HEK293 (cell line): ENCODE measurements around the gene TH.
A peak's percentile ranks its signal among the peaks of the same experiment; 100 is the strongest.

ENCODE experiments used
- CTCF ChIA-PET: fragments of 350-600 bp; formaldehyde crosslinking; extraction: SDS; loops from one replicate; lab custom pipeline; 2021; ENCODE audit warnings: antibody characterized with exemption; lab: Yijun Ruan, JAX
- POLR2A ChIA-PET: fragments of 300-600 bp; formaldehyde crosslinking; extraction: SDS; loops from one replicate; lab custom pipeline; 2020; ENCODE audit warnings: antibody characterized with exemption, inconsistent platforms; lab: Yijun Ruan, JAX
- H3K27ac ChIP-seq: fragments of 200-500 bp; sonication (Bioruptor generic); 2 replicates; pipeline ENCODE4 v1.5.1; 2014; ENCODE audit warnings: low read depth, low read length, control low read depth, inconsistent platforms; ENCODE audit errors: extremely low read depth
- H3K36me3 ChIP-seq, 2 experiments: fragments of 200-500 bp in 1 of 2; sonication (Bioruptor generic) in 1 of 2; 1 replicate in 1 of 2; 2 replicates in 1 of 2; pipeline ENCODE4 v1.5.1; 2014 to 2017; ENCODE audit warnings: inconsistent platforms in 2 of 2, low read length in 2 of 2; ENCODE audit not compliant: control insufficient read depth in 2 of 2, insufficient read depth in 1 of 2
- H3K4me1 ChIP-seq: fragments of 200-500 bp; sonication (Bioruptor generic); 2 replicates; pipeline ENCODE4 v1.5.1; 2014; ENCODE audit warnings: mild to moderate bottlenecking, low read length, inconsistent platforms; ENCODE audit not compliant: control insufficient read depth, insufficient read depth
- H3K4me3 ChIP-seq: 2 replicates; pipeline ENCODE4 v1.5.1; 2011; ENCODE audit warnings: low read depth, mild to moderate bottlenecking, control low read depth, low read length, moderate library complexity
- H3K9me3 ChIP-seq: fragments of 200-500 bp; sonication (Bioruptor generic); 2 replicates; pipeline ENCODE4 v1.5.1; 2014; ENCODE audit warnings: low read depth, low read length, inconsistent platforms; ENCODE audit not compliant: control insufficient read depth, insufficient read depth
- EGR2 ChIP-seq: fragments of 450-650 bp; formaldehyde crosslinking; IDR thresholded peaks from 2 replicates; pipeline ENCODE4 v1.5.1; 2016; ENCODE audit warnings: low read depth, missing biosample characterization, missing genetic modification characterization
- IKZF3 ChIP-seq: fragments of 450-650 bp; IDR thresholded peaks from 2 replicates; pipeline ENCODE4 v1.5.0; 2018; ENCODE audit warnings: missing biosample characterization, mild to moderate bottlenecking, missing genetic modification characterization, moderate library complexity
- OVOL3 ChIP-seq: fragments of 450-650 bp; formaldehyde crosslinking; IDR thresholded peaks from 2 replicates; pipeline ENCODE4 v1.5.1; 2016; ENCODE audit warnings: missing biosample characterization, missing genetic modification characterization
- ZBTB7A ChIP-seq: fragments of 450-650 bp; formaldehyde crosslinking; IDR thresholded peaks from 2 replicates; pipeline ENCODE4 v1.5.1; 2016; ENCODE audit warnings: low read depth, missing biosample characterization, missing genetic modification characterization
- ZFHX2 ChIP-seq: fragments of 450-650 bp; formaldehyde crosslinking; conservative IDR thresholded peaks from 2 replicates; pipeline ENCODE4 v1.5.1; 2016; ENCODE audit warnings: missing biosample characterization, missing genetic modification characterization
- ZFP37 ChIP-seq: fragments of 450-650 bp; formaldehyde crosslinking; IDR thresholded peaks from 2 replicates; pipeline ENCODE4 v1.5.1; 2016; ENCODE audit warnings: missing biosample characterization, missing genetic modification characterization
- ZNF174 ChIP-seq: fragments of 450-650 bp; formaldehyde crosslinking; IDR thresholded peaks from 2 replicates; pipeline ENCODE4 v1.5.0; 2017; ENCODE audit warnings: missing biosample characterization, mild to moderate bottlenecking, missing genetic modification characterization
- ZNF223 ChIP-seq: fragments of 450-650 bp; formaldehyde crosslinking; IDR thresholded peaks from 2 replicates; pipeline ENCODE4 v1.5.1; 2016; ENCODE audit warnings: missing biosample characterization, missing genetic modification characterization
- ZNF280D ChIP-seq: fragments of 450-650 bp; formaldehyde crosslinking; IDR thresholded peaks from 2 replicates; pipeline ENCODE4 v1.5.1; 2016; ENCODE audit warnings: missing biosample characterization, missing genetic modification characterization
- ZNF335 ChIP-seq: fragments of 450-650 bp; formaldehyde crosslinking; conservative IDR thresholded peaks from 2 replicates; pipeline ENCODE4 v1.5.1; 2016; ENCODE audit warnings: missing biosample characterization, missing genetic modification characterization
- ZNF473 ChIP-seq: fragments of 450-650 bp; formaldehyde crosslinking; IDR thresholded peaks from 2 replicates; pipeline ENCODE4 v1.5.1; 2017; ENCODE audit warnings: missing biosample characterization, missing genetic modification characterization
- ZNF561 ChIP-seq: fragments of 450-650 bp; IDR thresholded peaks from 2 replicates; pipeline ENCODE4 v1.5.1; 2018; ENCODE audit warnings: missing biosample characterization, missing genetic modification characterization, borderline replicate concordance
- ZNF654 ChIP-seq: fragments of 450-650 bp; formaldehyde crosslinking; IDR thresholded peaks from 2 replicates; pipeline ENCODE4 v1.5.1; 2016; ENCODE audit warnings: low read depth, missing biosample characterization, missing genetic modification characterization
- ZNF670 ChIP-seq: fragments of 450-650 bp; formaldehyde crosslinking; IDR thresholded peaks from 2 replicates; pipeline ENCODE4 v1.5.1; 2016; ENCODE audit warnings: missing biosample characterization, missing genetic modification characterization, low read depth
- ZNF707 ChIP-seq: fragments of 450-650 bp; formaldehyde crosslinking; IDR thresholded peaks from 2 replicates; pipeline ENCODE4 v1.5.1; 2016; ENCODE audit warnings: missing biosample characterization, missing genetic modification characterization
- ZNF747 ChIP-seq: fragments of 450-650 bp; formaldehyde crosslinking; IDR thresholded peaks from 2 replicates; pipeline ENCODE4 v1.5.1; 2016; ENCODE audit warnings: missing biosample characterization, missing genetic modification characterization
- ZNF843 ChIP-seq: fragments of 450-650 bp; formaldehyde crosslinking; IDR thresholded peaks from 2 replicates; pipeline ENCODE4 v1.5.1; 2016; ENCODE audit warnings: missing biosample characterization, missing genetic modification characterization
- TF ChIP-seq, protein P1 (sequence below): fragments of 450-650 bp; formaldehyde crosslinking; IDR thresholded peaks from 2 replicates; pipeline ENCODE4 v1.5.1; 2016; ENCODE audit warnings: missing biosample characterization, missing genetic modification characterization

Gene TH

DNA sequence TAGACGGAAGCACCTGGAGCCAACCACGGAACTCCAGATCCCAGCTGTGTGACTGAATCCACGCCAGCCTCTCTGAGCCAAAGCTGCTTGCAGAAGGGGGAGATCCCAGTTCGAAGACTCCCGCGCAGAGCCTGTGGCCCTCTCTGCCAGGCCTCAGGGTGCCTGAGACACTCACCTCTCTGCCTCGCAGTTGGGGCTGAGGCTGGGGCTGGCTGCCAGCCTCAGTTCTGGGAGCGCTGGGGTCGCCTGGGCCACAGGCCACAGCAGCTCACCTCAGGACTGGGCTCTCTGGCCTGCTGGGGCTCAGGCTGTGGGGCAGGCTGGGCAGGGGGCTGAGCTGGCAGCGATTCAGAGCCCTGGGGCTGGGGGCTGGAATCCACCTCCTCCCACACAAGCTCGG, 24.2 kb downstream of the TH start:
- Histone ChIP-seq H3K4me1 (no peaks in the 10 kb centered on the region), H3K9me3 (no peaks in the 10 kb centered on the region), H3K27ac (no peak overlapping the region), H3K4me3 (no peak overlapping the region), H3K36me3 (no peaks in the 10 kb centered on the region)
- ChIA-PET POLR2A (no interaction called here), CTCF (interaction anchor here (0.6 to 8.9 kb wide), 9 partner anchors 9 to 495 kb away, joined by 3 to 428 read pairs (median 4); no protein-coding TSS in a partner anchor)
- no peak for TF ChIP-seq ZNF223 (tag by site-specific recombination)
- TF ChIP-seq ZNF747: no peak
- no peak for TF ChIP-seq ZFP37 (tag by site-specific recombination)

GRCh38 chr11:2146051-2146450, 25.6 kb downstream of the TH start:
- no peak overlapping the region for H3K27ac ChIP-seq
- H3K36me3 ChIP-seq: no peaks in the 10 kb centered on the region
- no peaks in the 10 kb centered on the region for H3K9me3 ChIP-seq
- CTCF ChIA-PET: interaction anchor here (0.7 to 2.0 kb wide), 3 partner anchors 109 to 494 kb away, joined by 4 to 11 read pairs (median 7); no protein-coding TSS in a partner anchor
- TF ChIP-seq ZNF335 (tag by site-specific recombination): no peak
- no peak for TF ChIP-seq ZNF707
- TF ChIP-seq ZNF843 (tag by site-specific recombination): no peak
- TF ChIP-seq ZNF561: no peak
- no peak for TF ChIP-seq ZNF654
- TF ChIP-seq OVOL3: no peak
- TF ChIP-seq ZBTB7A: no peak
- TF ChIP-seq ZNF174: no peak
- no peak for TF ChIP-seq ZNF473 (tag by site-specific recombination)
- TF ChIP-seq IKZF3 (tag by site-specific recombination): no peak
- TF ChIP-seq ZNF670 (tag by site-specific recombination): no peak
- TF ChIP-seq, protein P1, sequence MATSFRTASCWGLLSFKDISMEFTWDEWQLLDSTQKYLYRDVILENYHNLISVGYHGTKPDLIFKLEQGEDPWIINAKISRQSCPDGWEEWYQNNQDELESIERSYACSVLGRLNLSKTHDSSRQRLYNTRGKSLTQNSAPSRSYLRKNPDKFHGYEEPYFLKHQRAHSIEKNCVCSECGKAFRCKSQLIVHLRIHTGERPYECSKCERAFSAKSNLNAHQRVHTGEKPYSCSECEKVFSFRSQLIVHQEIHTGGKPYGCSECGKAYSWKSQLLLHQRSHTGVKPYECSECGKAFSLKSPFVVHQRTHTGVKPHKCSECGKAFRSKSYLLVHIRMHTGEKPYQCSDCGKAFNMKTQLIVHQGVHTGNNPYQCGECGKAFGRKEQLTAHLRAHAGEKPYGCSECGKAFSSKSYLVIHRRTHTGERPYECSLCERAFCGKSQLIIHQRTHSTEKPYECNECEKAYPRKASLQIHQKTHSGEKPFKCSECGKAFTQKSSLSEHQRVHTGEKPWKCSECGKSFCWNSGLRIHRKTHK (tag by site-specific recombination): no peak
- no peak overlapping the region for H3K4me3 ChIP-seq
- H3K4me1 ChIP-seq: no peaks in the 10 kb centered on the region
- POLR2A ChIA-PET: no interaction called here

DNA sequence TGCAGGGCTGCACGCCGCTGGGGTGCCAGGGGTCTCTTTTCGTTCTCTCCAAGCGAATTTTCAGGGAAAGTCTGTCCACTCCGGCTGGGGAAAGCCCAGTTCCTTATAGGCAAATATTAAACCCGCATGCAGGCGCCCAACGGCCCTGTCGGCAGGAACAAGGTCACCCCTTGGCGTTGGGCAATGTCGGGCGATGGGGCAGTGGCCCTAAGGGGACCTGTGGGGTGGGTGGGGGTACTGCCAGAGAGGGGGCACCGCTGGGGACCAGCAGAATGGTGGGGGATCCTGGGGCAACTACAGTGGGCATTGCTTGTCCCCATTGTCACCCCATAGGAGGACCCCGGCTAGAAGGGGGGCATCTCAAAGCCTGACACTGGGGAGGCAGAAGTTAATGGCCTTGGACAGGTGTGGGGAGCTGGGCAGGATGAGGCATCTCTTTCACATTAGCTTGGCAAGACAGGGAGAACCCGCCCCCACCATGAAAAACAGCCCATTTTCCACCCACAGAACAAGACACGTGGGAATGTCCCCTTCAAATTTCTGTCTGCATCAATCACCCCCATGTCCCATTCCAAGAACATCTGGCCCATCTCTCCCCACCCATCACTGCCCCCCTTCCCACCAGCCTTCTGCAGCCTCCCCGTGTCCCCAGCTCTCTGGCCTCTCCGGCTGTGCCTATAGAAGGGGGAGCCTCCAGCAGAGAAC, 26.9 kb downstream of the TH start:
- H3K4me1 ChIP-seq: no peaks in the 10 kb centered on the region
- no peak overlapping the region for H3K27ac ChIP-seq
- H3K36me3 ChIP-seq: no peaks in the 10 kb centered on the region
- H3K9me3 ChIP-seq: no peaks in the 10 kb centered on the region
- POLR2A ChIA-PET: no interaction called here
- no peak overlapping the region for H3K4me3 ChIP-seq
- TF ChIP-seq ZNF335 (tag by site-specific recombination): 0 out of 2 replicates have a peak, but pooled peaks have one; percentile 3
- no peak for TF ChIP-seq ZNF280D (tag by site-specific recombination)
- TF ChIP-seq ZNF670 (tag by site-specific recombination): no peak
- TF ChIP-seq ZFHX2: peak; percentile 75
- TF ChIP-seq EGR2 (tag by site-specific recombination): peak; percentile 21; the same call in 1 of the 2 replicates
- CTCF ChIA-PET: interaction anchor here (0.6 to 5.0 kb wide), 4 partner anchors 7 to 242 kb away, joined by 3 to 43 read pairs (median 4); no protein-coding TSS in a partner anchor
